Gastrocnemius medialis (tissue), 4 donors: ENCODE results near the gene OR5AK2. TPM values are rescaled to one million over a fixed set of nuclear protein-coding genes. Genes with fewer than 3 reads are reported as not detected.

Source experiments
- ATAC-seq, 2 donors: fragments of 150-250 bp; one replicate each; pipeline ENCODE4 v1.9.1; 2016
- DNase-seq, 2 donors: peaks; one replicate each; pipeline ENCODE4 v3.0.0-alpha.2; 2019
- H3K27ac ChIP-seq, 4 donors: fragments of 200-600 bp; sonication (generic); 1 replicate in 1 of 4; 2 replicates in 3 of 4; pipeline ENCODE4 v1.5.1; 2016 to 2018; ENCODE audit warnings: mild to moderate bottlenecking in 2 of 4, moderate library complexity in 1 of 4
- H3K27me3 ChIP-seq, 3 donors: fragments of 200-600 bp; sonication (generic) in 2 of 3; 1 replicate in 1 of 3; 2 replicates in 2 of 3; pipeline versions ENCODE4 v1.5.1 to v1.6.0; 2016 to 2019; ENCODE audit warnings: mild to moderate bottlenecking in 1 of 3, moderate library complexity in 1 of 3
- H3K36me3 ChIP-seq, 2 donors: fragments of 200-600 bp; sonication (generic) in 1 of 2; one replicate each; pipeline ENCODE4 v1.5.1; 2017 to 2018
- H3K4me1 ChIP-seq, 2 donors: fragments of 200-600 bp; sonication (generic) in 1 of 2; one replicate each; pipeline ENCODE4 v1.5.1; 2016 to 2017; ENCODE audit warnings: mild to moderate bottlenecking in 2 of 2
- H3K4me3 ChIP-seq, 4 donors: fragments of 200-600 bp; sonication (generic) in 3 of 4; 1 replicate in 1 of 4; 2 replicates in 3 of 4; pipeline ENCODE4 v1.5.1; 2016 to 2019; ENCODE audit warnings: mild to moderate bottlenecking in 2 of 4
- H3K9me3 ChIP-seq, 3 donors: fragments of 200-600 bp; sonication (generic) in 2 of 3; 1 replicate in 1 of 3; 2 replicates in 2 of 3; pipeline ENCODE4 v1.5.1; 2016 to 2019
- POLR2A ChIP-seq, 2 donors: fragments of 450-650 bp; IDR thresholded peaks; one replicate each; pipeline ENCODE4 v1.6.1; 2017; ENCODE audit warnings: antibody characterized with exemption in 2 of 2, mild to moderate bottlenecking in 2 of 2, moderate library complexity in 2 of 2
- in situ Hi-C, 4 donors: fragments of 200-750 bp; cut with MboI; loops; one replicate each; pipeline versions ENCODE4 v1.15.0 to v1.8.0; 2017; ENCODE audit warnings: low sequenced_read_pairs in 4 of 4
- intact Hi-C: fragments of 100-400 bp; cut with DNase I; formaldehyde crosslinking; loops from one replicate; pipeline ENCODE4 v1.15.1; 2023; ENCODE audit warnings: low total_unique reads
- total RNA-seq, 4 donors: library from RNA; depleted of rRNA; stranded (reverse); fragments of >200 nt; gene quantifications; one replicate each; pipeline versions ENCODE4 v1.1.0 to v1.2.3, GENCODE V29; 2016
- TF ChIP-seq, protein P1 (sequence below), 5 experiments: fragments of 450-650 bp in 3 of 5; fragments of 200-600 bp in 2 of 5; sonication (generic) in 2 of 5; IDR thresholded peaks in 4 of 5; conservative IDR thresholded peaks in 1 of 5; 1 replicate in 4 of 5; 2 replicates in 1 of 5; pipeline ENCODE4 v1.5.1; 2016 to 2019; ENCODE audit warnings: antibody characterized with exemption in 5 of 5, mild to moderate bottlenecking in 3 of 5, moderate library complexity in 3 of 5

Gene OR5AK2
- total RNA-seq, 4 donors from 2014 or later: not detected

DNA sequence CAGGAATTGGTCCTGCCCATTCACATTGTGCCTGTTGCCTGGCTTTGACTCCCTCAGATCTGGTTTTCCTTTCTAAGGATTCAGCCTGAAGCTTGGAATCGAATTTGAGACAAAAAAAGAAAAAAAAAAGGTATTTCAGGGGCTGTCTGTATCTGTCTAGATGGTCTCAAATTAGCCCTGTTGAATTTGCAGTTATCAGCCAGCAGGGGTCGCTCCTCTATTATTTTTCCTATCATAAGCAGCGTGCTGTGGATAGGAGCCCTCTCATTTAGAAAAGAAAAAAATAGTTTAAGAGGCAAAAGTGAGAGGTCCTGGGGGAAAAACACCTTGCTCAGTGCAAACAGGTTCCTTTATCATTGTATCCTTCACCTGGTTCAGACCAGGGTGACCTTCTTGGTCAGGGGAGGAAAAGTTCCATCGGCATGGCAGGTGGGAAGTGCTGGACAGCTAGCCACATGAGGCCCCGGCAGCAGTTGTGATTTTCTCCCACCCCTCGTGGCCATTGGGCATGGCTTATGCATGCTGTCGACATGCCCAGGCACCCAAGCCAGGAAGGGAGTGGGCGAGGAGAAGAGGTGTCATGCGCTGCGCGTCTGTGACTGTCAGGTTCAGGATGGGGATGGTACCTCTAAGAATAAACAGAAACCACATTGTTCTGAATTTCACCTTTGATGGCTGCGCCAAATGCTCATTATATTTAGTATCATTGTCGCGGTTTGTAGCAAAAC is 13.1 kb downstream of the OR5AK2 start:
- ATAC-seq: no peak
- TF ChIP-seq, protein P1, sequence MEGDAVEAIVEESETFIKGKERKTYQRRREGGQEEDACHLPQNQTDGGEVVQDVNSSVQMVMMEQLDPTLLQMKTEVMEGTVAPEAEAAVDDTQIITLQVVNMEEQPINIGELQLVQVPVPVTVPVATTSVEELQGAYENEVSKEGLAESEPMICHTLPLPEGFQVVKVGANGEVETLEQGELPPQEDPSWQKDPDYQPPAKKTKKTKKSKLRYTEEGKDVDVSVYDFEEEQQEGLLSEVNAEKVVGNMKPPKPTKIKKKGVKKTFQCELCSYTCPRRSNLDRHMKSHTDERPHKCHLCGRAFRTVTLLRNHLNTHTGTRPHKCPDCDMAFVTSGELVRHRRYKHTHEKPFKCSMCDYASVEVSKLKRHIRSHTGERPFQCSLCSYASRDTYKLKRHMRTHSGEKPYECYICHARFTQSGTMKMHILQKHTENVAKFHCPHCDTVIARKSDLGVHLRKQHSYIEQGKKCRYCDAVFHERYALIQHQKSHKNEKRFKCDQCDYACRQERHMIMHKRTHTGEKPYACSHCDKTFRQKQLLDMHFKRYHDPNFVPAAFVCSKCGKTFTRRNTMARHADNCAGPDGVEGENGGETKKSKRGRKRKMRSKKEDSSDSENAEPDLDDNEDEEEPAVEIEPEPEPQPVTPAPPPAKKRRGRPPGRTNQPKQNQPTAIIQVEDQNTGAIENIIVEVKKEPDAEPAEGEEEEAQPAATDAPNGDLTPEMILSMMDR (IDR thresholded peaks at IDR 0.05 in 4 of 5, conservative IDR thresholded peaks at IDR 0.05 in 1 of 5): no peak
- no peak for TF ChIP-seq POLR2A (IDR thresholded peaks at IDR 0.05)
- no peaks in the 10 kb centered on the region for H3K27me3 ChIP-seq
- H3K4me3 ChIP-seq: no peak overlapping the region
- in situ Hi-C loops (no loop called here), intact Hi-C loops (no loop called here)
- no peaks in the 10 kb centered on the region for H3K36me3 ChIP-seq
- H3K4me1 ChIP-seq: no peaks in the 10 kb centered on the region
- H3K9me3 ChIP-seq: no peaks in the 10 kb centered on the region
- H3K27ac ChIP-seq: no peak overlapping the region
- DNase-seq: no peak

DNA sequence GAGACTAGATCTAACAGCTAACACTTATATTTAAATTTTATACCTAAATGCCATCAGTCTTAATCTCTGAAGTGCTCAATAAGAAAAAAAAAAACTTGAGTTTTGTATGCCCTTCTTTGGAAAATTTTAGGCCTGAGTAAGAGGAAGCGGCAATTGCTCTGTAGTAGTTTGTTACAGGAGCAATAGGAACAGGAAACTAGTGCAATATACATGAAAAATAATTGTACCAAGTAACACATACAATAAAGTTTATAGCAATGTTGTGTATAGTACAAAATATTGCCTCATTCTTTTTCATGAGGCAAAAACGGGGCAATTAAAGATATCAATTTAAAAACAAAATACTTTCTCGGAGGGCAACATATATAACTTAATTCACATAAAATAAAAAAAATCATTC is 19.7 kb downstream of the OR5AK2 start:
- Histone ChIP-seq H3K36me3 (no peaks in the 10 kb centered on the region), H3K27ac (no peak overlapping the region), H3K4me1 (no peaks in the 10 kb centered on the region), H3K4me3 (no peak overlapping the region), H3K9me3 (no peaks in the 10 kb centered on the region), H3K27me3 (no peaks in the 10 kb centered on the region)
- TF ChIP-seq, protein P1 (IDR thresholded peaks at IDR 0.05 in 4 of 5, conservative IDR thresholded peaks at IDR 0.05 in 1 of 5): no peak
- TF ChIP-seq POLR2A (IDR thresholded peaks at IDR 0.05): no peak
- intact Hi-C loops (no loop called here), in situ Hi-C loops (no loop called here)
- ATAC-seq: no peak
- DNase-seq: no peak

DNA sequence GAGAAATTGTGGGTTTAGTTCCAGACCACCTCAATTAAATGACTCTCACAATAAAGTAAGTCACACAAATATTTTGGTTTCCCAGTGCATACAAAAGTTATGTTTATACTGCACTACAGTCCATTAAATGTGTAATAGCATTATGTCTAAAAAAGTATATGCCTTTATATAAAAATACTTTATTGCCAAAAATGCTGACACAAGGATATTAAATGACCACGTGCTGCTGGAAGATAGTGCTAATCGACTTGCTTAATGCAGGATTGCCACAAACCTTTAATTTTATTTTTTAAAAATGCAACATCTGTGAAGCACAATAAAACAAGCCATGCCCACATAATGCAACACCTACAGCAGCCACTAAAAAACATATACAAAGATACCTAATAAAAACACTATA is 27.0 kb downstream of the OR5AK2 start:
- ATAC-seq (no peak), DNase-seq (no peak)
- Histone ChIP-seq H3K36me3 (no peaks in the 10 kb centered on the region), H3K27ac (no peak overlapping the region), H3K4me1 (no peaks in the 10 kb centered on the region), H3K9me3 (no peaks in the 10 kb centered on the region), H3K27me3 (no peaks in the 10 kb centered on the region), H3K4me3 (no peak overlapping the region)
- intact Hi-C loops (no loop called here), in situ Hi-C loops (no loop called here)
- TF ChIP-seq POLR2A (IDR thresholded peaks at IDR 0.05): no peak
- TF ChIP-seq, protein P1 (IDR thresholded peaks at IDR 0.05 in 4 of 5, conservative IDR thresholded peaks at IDR 0.05 in 1 of 5): no peak

DNA sequence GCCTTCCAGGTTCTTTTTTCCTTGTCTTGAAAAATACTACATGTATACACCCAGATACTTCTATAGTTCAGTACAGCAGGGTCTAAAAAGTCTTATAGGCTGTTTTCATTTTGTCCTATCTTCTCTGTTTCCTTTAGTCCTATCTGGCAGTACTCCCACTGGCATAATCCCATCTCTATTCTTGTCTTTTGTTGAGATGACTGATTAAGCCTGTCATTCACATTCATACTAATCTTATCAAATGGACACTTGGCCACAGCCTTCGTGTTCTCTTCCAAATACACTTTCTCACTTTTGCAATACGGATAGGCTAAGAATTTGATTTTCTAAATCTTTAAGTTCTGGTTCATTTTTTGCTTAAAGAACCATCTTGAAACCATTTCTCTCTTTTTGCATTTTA is 42.8 kb downstream of the OR5AK2 start:
- in situ Hi-C loops: no loop called here
- intact Hi-C loops: no loop called here
- Histone ChIP-seq H3K27me3 (no peaks in the 10 kb centered on the region), H3K4me3 (no peak overlapping the region), H3K36me3 (no peaks in the 10 kb centered on the region), H3K9me3 (no peaks in the 10 kb centered on the region), H3K27ac (no peak overlapping the region), H3K4me1 (no peaks in the 10 kb centered on the region)
- DNase-seq: no peak
- TF ChIP-seq POLR2A (IDR thresholded peaks at IDR 0.05): no peak
- TF ChIP-seq, protein P1 (IDR thresholded peaks at IDR 0.05 in 4 of 5, conservative IDR thresholded peaks at IDR 0.05 in 1 of 5): no peak
- ATAC-seq: no peak

Other genes with a start within 250 kb of the OR5AK2 start
- gene OR9G4, start 240.2 kb upstream of the OR5AK2 start, total RNA-seq: not detected
- not detected for gene LRRC55, start 193.0 kb downstream of the OR5AK2 start, total RNA-seq
- gene APLNR, start 248.3 kb downstream of the OR5AK2 start, total RNA-seq: 1 to 10 TPM in 1 of 4 donors, under 1 TPM in 3; 0.32 to 3.7 (median 0.64) TPM